ENCODE results near the gene CASP8AP2. TPM values are rescaled to one million over a fixed set of nuclear protein-coding genes. Genes with fewer than 3 reads are reported as not detected.
"Not testable (repeated sequence)": the region's sequence is repeated elsewhere in the genome, so short reads cannot be mapped to it uniquely, and the experiment has no call there.

The CASP8AP2 gene
- polyA plus RNA-seq, 2 of the 4 experiments (the other 2 are of a cell fraction) = 8.2 to 13.6 TPM

GRCh38 chr6:89803271-89803670 lies 26.4 kb upstream of the CASP8AP2 start:
- ATAC-seq (no peak), FAIRE-seq (no peak)
- CTCF ChIA-PET = interaction anchor here (2.7 kb wide), 1 partner anchor 10 kb away, joined by 7 read pairs; no protein-coding TSS in a partner anchor

GRCh38 chr6:89805814-89806371 lies 23.8 kb upstream of the CASP8AP2 start:
- H3K4me2 ChIP-seq = no peak overlapping the region
- H3K9me3 ChIP-seq = no peaks in the 10 kb centered on the region
- DNase-seq (ENCODE audit: low read depth in 1 of 2, low spot score in 1 of 2) = no peak
- FAIRE-seq = no peak
- WGBS (ENCODE audit: missing lambda C conversion rate) = 94% methylated on average over 6 of the region's 6 CpGs
- H3K27ac ChIP-seq = no peak overlapping the region
- ChIA-PET POLR2A (no interaction called here), CTCF (no interaction called here)
- H3K4me1 ChIP-seq = no peaks in the 10 kb centered on the region
- H3K4me3 ChIP-seq = no peak overlapping the region
- no peak for TF ChIP-seq FOXS1 (CRISPR knock-in tag; IDR thresholded peaks at IDR 0.05)
- TF ChIP-seq, protein P1, sequence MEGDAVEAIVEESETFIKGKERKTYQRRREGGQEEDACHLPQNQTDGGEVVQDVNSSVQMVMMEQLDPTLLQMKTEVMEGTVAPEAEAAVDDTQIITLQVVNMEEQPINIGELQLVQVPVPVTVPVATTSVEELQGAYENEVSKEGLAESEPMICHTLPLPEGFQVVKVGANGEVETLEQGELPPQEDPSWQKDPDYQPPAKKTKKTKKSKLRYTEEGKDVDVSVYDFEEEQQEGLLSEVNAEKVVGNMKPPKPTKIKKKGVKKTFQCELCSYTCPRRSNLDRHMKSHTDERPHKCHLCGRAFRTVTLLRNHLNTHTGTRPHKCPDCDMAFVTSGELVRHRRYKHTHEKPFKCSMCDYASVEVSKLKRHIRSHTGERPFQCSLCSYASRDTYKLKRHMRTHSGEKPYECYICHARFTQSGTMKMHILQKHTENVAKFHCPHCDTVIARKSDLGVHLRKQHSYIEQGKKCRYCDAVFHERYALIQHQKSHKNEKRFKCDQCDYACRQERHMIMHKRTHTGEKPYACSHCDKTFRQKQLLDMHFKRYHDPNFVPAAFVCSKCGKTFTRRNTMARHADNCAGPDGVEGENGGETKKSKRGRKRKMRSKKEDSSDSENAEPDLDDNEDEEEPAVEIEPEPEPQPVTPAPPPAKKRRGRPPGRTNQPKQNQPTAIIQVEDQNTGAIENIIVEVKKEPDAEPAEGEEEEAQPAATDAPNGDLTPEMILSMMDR (IDR thresholded peaks at IDR 0.05) = no peak
- no peak for TF ChIP-seq MYC (IDR thresholded peaks at IDR 0.05; ENCODE audit: borderline replicate concordance, low read length)
- no peak for TF ChIP-seq TFCP2L1 (CRISPR knock-in tag; IDR thresholded peaks at IDR 0.05)
- ATAC-seq = no peak

More at GRCh38 chr6:89803271-89803670, 26.4 kb upstream of the CASP8AP2 start:
- no peak for DNase-seq (ENCODE audit: low read depth in 1 of 2, low spot score in 1 of 2)
- Histone ChIP-seq H3K4me3 (no peak overlapping the region), H3K9me3 (no peaks in the 10 kb centered on the region), H3K4me1 (no peaks in the 10 kb centered on the region), H3K27ac (no peak overlapping the region), H3K4me2 (no peak overlapping the region)
- WGBS (ENCODE audit: missing lambda C conversion rate) = 95% methylated on average over 10 of the region's 10 CpGs
- TF ChIP-seq ZFP36 (IDR thresholded peaks at IDR 0.05; ENCODE audit: borderline replicate concordance, partially characterized antibody) (no peak), RAD21 (conservative IDR thresholded peaks at IDR 0.05 in 1 of 2, IDR thresholded peaks at IDR 0.05 in 1 of 2) (no peak), EP300 (IDR thresholded peaks at IDR 0.05) (no peak), KDM1A (IDR thresholded peaks at IDR 0.05; ENCODE audit: low read depth) (no peak)
- TF ChIP-seq, protein P2, sequence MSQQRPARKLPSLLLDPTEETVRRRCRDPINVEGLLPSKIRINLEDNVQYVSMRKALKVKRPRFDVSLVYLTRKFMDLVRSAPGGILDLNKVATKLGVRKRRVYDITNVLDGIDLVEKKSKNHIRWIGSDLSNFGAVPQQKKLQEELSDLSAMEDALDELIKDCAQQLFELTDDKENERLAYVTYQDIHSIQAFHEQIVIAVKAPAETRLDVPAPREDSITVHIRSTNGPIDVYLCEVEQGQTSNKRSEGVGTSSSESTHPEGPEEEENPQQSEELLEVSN (IDR thresholded peaks at IDR 0.05; ENCODE audit: borderline replicate concordance, low read depth) = no peak
- TF ChIP-seq, protein P3, sequence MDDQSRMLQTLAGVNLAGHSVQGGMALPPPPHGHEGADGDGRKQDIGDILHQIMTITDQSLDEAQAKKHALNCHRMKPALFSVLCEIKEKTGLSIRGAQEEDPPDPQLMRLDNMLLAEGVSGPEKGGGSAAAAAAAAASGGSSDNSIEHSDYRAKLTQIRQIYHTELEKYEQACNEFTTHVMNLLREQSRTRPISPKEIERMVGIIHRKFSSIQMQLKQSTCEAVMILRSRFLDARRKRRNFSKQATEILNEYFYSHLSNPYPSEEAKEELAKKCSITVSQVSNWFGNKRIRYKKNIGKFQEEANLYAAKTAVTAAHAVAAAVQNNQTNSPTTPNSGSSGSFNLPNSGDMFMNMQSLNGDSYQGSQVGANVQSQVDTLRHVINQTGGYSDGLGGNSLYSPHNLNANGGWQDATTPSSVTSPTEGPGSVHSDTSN (IDR thresholded peaks at IDR 0.05) = no peak
- TF ChIP-seq, protein P4, sequence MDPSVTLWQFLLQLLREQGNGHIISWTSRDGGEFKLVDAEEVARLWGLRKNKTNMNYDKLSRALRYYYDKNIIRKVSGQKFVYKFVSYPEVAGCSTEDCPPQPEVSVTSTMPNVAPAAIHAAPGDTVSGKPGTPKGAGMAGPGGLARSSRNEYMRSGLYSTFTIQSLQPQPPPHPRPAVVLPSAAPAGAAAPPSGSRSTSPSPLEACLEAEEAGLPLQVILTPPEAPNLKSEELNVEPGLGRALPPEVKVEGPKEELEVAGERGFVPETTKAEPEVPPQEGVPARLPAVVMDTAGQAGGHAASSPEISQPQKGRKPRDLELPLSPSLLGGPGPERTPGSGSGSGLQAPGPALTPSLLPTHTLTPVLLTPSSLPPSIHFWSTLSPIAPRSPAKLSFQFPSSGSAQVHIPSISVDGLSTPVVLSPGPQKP (IDR thresholded peaks at IDR 0.05; ENCODE audit: low read depth, low read length) = no peak
- TF ChIP-seq, protein P5, sequence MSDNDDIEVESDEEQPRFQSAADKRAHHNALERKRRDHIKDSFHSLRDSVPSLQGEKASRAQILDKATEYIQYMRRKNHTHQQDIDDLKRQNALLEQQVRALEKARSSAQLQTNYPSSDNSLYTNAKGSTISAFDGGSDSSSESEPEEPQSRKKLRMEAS (IDR thresholded peaks at IDR 0.05) = no peak
- POLR2A ChIA-PET = no interaction called here

GRCh38 chr6:89807581-89807980 lies 22.1 kb upstream of the CASP8AP2 start:
- WGBS (ENCODE audit: missing lambda C conversion rate) = 89% methylated on average over 3 of the region's 3 CpGs
- CTCF ChIA-PET = interaction anchor here (0.6 kb wide), 1 partner anchor 104 kb away, joined by 3 read pairs; no protein-coding TSS in a partner anchor
- FAIRE-seq (no peak), DNase-seq (ENCODE audit: low read depth in 1 of 2, low spot score in 1 of 2) (no peak), ATAC-seq (no peak)
- Histone ChIP-seq H3K4me1 (no peaks in the 10 kb centered on the region), H3K27ac (no peak overlapping the region), H3K9me3 (no peaks in the 10 kb centered on the region), H3K4me3 (no peak overlapping the region), H3K4me2 (no peak overlapping the region)
- no peak for TF ChIP-seq CEBPB (IDR thresholded peaks at IDR 0.05)
- TF ChIP-seq, protein P5 (IDR thresholded peaks at IDR 0.05) = no peak
- no peak for TF ChIP-seq GATA3 (IDR thresholded peaks at IDR 0.05; ENCODE audit: borderline replicate concordance)
- TF ChIP-seq JUN (IDR thresholded peaks at IDR 0.05) = no peak
- TF ChIP-seq TP53 (CRISPR knock-in tag; IDR thresholded peaks at IDR 0.05) = no peak
- no peak for TF ChIP-seq CBX8 (IDR thresholded peaks at IDR 0.05)
- TF ChIP-seq, protein P2 (IDR thresholded peaks at IDR 0.05; ENCODE audit: borderline replicate concordance, low read depth) = no peak
- TF ChIP-seq NR3C1 (IDR thresholded peaks at IDR 0.05) = no peak
- no peak for TF ChIP-seq ZC3H11A (IDR thresholded peaks at IDR 0.05)
- no peak for TF ChIP-seq PHF8 (IDR thresholded peaks at IDR 0.05; ENCODE audit: borderline replicate concordance, low read depth)
- TF ChIP-seq USF2 (IDR thresholded peaks at IDR 0.05) = no peak
- TF ChIP-seq ZNF302 (CRISPR knock-in tag; IDR thresholded peaks at IDR 0.05) = no peak
- POLR2A ChIA-PET = no interaction called here

- POLR2A ChIA-PET = not testable (repeated sequence)
Observed at GRCh38 chr6:89813422-89813821, 16.3 kb upstream of the CASP8AP2 start.

More at GRCh38 chr6:89813422-89813821, 16.3 kb upstream of the CASP8AP2 start:
- CTCF ChIA-PET; DNase-seq (ENCODE audit: low read depth in 1 of 2, low spot score in 1 of 2); H3K4me3 ChIP-seq; ATAC-seq; H3K4me2 ChIP-seq; H3K27ac ChIP-seq; FAIRE-seq; H3K9me3 ChIP-seq: not testable (repeated sequence)
- 96% methylated on average over 3 of the region's 3 CpGs for WGBS (ENCODE audit: missing lambda C conversion rate)
- peaks cover 13% of the 10 kb centered on the region for H3K4me1 ChIP-seq
